ENCODE results near the gene FAM89A. TPM values are rescaled to one million over a fixed set of nuclear protein-coding genes. Genes with fewer than 3 reads are reported as not detected.

FAM89A gene
- total and polyA plus RNA-seq, 2 of the 8 experiments (the other 6 are each of a cell fraction or from before 2014, with no cell fraction given): 2.1 to 2.2 TPM

GRCh38 chr1:231072502-231073094, 32.5 kb upstream of the FAM89A start (continued):
- TF ChIP-seq, protein P1, sequence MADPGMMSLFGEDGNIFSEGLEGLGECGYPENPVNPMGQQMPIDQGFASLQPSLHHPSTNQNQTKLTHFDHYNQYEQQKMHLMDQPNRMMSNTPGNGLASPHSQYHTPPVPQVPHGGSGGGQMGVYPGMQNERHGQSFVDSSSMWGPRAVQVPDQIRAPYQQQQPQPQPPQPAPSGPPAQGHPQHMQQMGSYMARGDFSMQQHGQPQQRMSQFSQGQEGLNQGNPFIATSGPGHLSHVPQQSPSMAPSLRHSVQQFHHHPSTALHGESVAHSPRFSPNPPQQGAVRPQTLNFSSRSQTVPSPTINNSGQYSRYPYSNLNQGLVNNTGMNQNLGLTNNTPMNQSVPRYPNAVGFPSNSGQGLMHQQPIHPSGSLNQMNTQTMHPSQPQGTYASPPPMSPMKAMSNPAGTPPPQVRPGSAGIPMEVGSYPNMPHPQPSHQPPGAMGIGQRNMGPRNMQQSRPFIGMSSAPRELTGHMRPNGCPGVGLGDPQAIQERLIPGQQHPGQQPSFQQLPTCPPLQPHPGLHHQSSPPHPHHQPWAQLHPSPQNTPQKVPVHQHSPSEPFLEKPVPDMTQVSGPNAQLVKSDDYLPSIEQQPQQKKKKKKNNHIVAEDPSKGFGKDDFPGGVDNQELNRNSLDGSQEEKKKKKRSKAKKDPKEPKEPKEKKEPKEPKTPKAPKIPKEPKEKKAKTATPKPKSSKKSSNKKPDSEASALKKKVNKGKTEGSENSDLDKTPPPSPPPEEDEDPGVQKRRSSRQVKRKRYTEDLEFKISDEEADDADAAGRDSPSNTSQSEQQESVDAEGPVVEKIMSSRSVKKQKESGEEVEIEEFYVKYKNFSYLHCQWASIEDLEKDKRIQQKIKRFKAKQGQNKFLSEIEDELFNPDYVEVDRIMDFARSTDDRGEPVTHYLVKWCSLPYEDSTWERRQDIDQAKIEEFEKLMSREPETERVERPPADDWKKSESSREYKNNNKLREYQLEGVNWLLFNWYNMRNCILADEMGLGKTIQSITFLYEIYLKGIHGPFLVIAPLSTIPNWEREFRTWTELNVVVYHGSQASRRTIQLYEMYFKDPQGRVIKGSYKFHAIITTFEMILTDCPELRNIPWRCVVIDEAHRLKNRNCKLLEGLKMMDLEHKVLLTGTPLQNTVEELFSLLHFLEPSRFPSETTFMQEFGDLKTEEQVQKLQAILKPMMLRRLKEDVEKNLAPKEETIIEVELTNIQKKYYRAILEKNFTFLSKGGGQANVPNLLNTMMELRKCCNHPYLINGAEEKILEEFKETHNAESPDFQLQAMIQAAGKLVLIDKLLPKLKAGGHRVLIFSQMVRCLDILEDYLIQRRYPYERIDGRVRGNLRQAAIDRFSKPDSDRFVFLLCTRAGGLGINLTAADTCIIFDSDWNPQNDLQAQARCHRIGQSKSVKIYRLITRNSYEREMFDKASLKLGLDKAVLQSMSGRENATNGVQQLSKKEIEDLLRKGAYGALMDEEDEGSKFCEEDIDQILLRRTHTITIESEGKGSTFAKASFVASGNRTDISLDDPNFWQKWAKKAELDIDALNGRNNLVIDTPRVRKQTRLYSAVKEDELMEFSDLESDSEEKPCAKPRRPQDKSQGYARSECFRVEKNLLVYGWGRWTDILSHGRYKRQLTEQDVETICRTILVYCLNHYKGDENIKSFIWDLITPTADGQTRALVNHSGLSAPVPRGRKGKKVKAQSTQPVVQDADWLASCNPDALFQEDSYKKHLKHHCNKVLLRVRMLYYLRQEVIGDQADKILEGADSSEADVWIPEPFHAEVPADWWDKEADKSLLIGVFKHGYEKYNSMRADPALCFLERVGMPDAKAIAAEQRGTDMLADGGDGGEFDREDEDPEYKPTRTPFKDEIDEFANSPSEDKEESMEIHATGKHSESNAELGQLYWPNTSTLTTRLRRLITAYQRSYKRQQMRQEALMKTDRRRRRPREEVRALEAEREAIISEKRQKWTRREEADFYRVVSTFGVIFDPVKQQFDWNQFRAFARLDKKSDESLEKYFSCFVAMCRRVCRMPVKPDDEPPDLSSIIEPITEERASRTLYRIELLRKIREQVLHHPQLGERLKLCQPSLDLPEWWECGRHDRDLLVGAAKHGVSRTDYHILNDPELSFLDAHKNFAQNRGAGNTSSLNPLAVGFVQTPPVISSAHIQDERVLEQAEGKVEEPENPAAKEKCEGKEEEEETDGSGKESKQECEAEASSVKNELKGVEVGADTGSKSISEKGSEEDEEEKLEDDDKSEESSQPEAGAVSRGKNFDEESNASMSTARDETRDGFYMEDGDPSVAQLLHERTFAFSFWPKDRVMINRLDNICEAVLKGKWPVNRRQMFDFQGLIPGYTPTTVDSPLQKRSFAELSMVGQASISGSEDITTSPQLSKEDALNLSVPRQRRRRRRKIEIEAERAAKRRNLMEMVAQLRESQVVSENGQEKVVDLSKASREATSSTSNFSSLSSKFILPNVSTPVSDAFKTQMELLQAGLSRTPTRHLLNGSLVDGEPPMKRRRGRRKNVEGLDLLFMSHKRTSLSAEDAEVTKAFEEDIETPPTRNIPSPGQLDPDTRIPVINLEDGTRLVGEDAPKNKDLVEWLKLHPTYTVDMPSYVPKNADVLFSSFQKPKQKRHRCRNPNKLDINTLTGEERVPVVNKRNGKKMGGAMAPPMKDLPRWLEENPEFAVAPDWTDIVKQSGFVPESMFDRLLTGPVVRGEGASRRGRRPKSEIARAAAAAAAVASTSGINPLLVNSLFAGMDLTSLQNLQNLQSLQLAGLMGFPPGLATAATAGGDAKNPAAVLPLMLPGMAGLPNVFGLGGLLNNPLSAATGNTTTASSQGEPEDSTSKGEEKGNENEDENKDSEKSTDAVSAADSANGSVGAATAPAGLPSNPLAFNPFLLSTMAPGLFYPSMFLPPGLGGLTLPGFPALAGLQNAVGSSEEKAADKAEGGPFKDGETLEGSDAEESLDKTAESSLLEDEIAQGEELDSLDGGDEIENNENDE (IDR thresholded peaks at IDR 0.05; ENCODE audit: insufficient replicate concordance, low read length): no peak
